Ishikawa (cell line): ENCODE data around the gene GALNT5.

Experiments used
- CEBPB ChIP-seq: IDR thresholded peaks from 2 replicates; pipeline ENCODE4 v1.6.1; 2012
- CREB1 ChIP-seq: IDR thresholded peaks from 2 replicates; pipeline ENCODE4 v1.6.1; 2012; ENCODE audit warnings: low read depth
- EGR1 ChIP-seq: IDR thresholded peaks from 2 replicates; pipeline ENCODE4 v1.6.1; 2012
- EP300 ChIP-seq: IDR thresholded peaks from 2 replicates; pipeline ENCODE4 v1.6.1; 2012; ENCODE audit warnings: borderline replicate concordance
- FOXM1 ChIP-seq: IDR thresholded peaks from 2 replicates; pipeline ENCODE4 v1.6.1; 2012; ENCODE audit warnings: low read depth, borderline replicate concordance
- NFIC ChIP-seq: IDR thresholded peaks from 2 replicates; pipeline ENCODE4 v1.6.1; 2012
- RAD21 ChIP-seq: IDR thresholded peaks from 2 replicates; pipeline ENCODE4 v1.6.1; 2012; ENCODE audit warnings: low read depth
- TAF1 ChIP-seq: IDR thresholded peaks from 2 replicates; pipeline ENCODE4 v1.6.1; 2012; ENCODE audit warnings: low read depth, mild to moderate bottlenecking
- TCF12 ChIP-seq: IDR thresholded peaks from 2 replicates; pipeline ENCODE4 v1.6.1; 2012; ENCODE audit warnings: low read depth
- YY1 ChIP-seq: IDR thresholded peaks from 2 replicates; pipeline ENCODE4 v1.6.1; 2012; ENCODE audit warnings: low read depth
- ZBTB7A ChIP-seq: IDR thresholded peaks from 2 replicates; pipeline ENCODE4 v1.6.1; 2012; ENCODE audit warnings: low read depth
- TF ChIP-seq, protein P1 (sequence below): IDR thresholded peaks from 2 replicates; pipeline ENCODE4 v1.6.1; 2012
- TF ChIP-seq, protein P2 (sequence below): IDR thresholded peaks from 2 replicates; pipeline ENCODE4 v1.6.1; 2012
- TF ChIP-seq, protein P3 (sequence below): IDR thresholded peaks from 2 replicates; pipeline ENCODE4 v1.6.1; 2012; ENCODE audit warnings: low read depth, mild to moderate bottlenecking

GALNT5 gene

GRCh38 chr2:157312866-157313486 lies 55.5 kb downstream of the GALNT5 start:
- TF ChIP-seq TCF12 (no peak), YY1 (no peak), ZBTB7A (no peak), NFIC (no peak), CREB1 (no peak), EGR1 (no peak), FOXM1 (no peak), RAD21 (no peak)
- TF ChIP-seq, protein P1, sequence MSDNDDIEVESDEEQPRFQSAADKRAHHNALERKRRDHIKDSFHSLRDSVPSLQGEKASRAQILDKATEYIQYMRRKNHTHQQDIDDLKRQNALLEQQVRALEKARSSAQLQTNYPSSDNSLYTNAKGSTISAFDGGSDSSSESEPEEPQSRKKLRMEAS: no peak
- TF ChIP-seq, protein P2, sequence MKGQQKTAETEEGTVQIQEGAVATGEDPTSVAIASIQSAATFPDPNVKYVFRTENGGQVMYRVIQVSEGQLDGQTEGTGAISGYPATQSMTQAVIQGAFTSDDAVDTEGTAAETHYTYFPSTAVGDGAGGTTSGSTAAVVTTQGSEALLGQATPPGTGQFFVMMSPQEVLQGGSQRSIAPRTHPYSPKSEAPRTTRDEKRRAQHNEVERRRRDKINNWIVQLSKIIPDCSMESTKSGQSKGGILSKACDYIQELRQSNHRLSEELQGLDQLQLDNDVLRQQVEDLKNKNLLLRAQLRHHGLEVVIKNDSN: no peak

- no peak for TF ChIP-seq TAF1
- TF ChIP-seq CREB1: no peak
- no peak for TF ChIP-seq ZBTB7A
- TF ChIP-seq RAD21: no peak
- no peak for TF ChIP-seq EP300
- TF ChIP-seq, protein P2: no peak
- no peak for TF ChIP-seq CEBPB
- no peak for TF ChIP-seq FOXM1
Measured at GRCh38 chr2:157315901-157316300, 58.4 kb downstream of the GALNT5 start.

- TF ChIP-seq, protein P3, sequence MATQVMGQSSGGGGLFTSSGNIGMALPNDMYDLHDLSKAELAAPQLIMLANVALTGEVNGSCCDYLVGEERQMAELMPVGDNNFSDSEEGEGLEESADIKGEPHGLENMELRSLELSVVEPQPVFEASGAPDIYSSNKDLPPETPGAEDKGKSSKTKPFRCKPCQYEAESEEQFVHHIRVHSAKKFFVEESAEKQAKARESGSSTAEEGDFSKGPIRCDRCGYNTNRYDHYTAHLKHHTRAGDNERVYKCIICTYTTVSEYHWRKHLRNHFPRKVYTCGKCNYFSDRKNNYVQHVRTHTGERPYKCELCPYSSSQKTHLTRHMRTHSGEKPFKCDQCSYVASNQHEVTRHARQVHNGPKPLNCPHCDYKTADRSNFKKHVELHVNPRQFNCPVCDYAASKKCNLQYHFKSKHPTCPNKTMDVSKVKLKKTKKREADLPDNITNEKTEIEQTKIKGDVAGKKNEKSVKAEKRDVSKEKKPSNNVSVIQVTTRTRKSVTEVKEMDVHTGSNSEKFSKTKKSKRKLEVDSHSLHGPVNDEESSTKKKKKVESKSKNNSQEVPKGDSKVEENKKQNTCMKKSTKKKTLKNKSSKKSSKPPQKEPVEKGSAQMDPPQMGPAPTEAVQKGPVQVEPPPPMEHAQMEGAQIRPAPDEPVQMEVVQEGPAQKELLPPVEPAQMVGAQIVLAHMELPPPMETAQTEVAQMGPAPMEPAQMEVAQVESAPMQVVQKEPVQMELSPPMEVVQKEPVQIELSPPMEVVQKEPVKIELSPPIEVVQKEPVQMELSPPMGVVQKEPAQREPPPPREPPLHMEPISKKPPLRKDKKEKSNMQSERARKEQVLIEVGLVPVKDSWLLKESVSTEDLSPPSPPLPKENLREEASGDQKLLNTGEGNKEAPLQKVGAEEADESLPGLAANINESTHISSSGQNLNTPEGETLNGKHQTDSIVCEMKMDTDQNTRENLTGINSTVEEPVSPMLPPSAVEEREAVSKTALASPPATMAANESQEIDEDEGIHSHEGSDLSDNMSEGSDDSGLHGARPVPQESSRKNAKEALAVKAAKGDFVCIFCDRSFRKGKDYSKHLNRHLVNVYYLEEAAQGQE: no peak
- TF ChIP-seq RAD21: no peak
- TF ChIP-seq, protein P1: no peak
Measured at GRCh38 chr2:157318884-157319283, 61.4 kb downstream of the GALNT5 start.

GRCh38 chr2:157319795-157320194 lies 62.3 kb downstream of the GALNT5 start:
- TF ChIP-seq, protein P3: no peak
- TF ChIP-seq CREB1 (no peak), TCF12 (no peak)
- TF ChIP-seq, protein P1: no peak

- no peak for TF ChIP-seq CEBPB
- TF ChIP-seq TAF1: no peak
- TF ChIP-seq, protein P1: no peak
- TF ChIP-seq ZBTB7A: no peak
- no peak for TF ChIP-seq YY1
- no peak for TF ChIP-seq FOXM1
Measured at GRCh38 chr2:157320409-157320808, 62.9 kb downstream of the GALNT5 start.

DNA sequence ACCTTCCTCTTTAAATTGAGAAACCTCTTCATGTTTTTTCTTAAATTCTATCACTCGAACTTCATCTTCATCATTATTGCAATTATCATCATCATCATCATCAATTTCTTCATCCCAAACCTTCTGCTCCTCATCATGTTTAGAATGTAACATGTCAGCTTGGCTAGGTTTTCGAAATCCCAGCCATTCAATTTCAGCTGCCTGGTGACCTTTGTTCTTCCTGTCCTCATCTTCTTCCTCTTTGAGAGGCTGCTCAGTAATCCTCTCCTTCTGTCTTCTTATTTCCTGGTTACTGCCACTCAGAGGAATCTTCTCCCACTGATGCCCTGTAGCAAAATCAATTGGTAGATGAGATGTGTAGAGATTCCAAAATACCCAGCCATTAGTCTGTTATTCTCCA lies 64.0 kb downstream of the GALNT5 start:
- TF ChIP-seq, protein P3: no peak
- TF ChIP-seq, protein P2: no peak
- TF ChIP-seq RAD21 (no peak), YY1 (no peak)
